WTC11 (cell line): ENCODE measurements around the gene RAB15.

Experiments used
- ATF2 ChIP-seq: sonication (generic); formaldehyde crosslinking; IDR thresholded peaks from 2 replicates; pipeline ENCODE4 v1.8.1; 2022; ENCODE audit warnings: low read depth, missing genetic modification reagents, borderline replicate concordance
- CREB1 ChIP-seq: sonication (generic); formaldehyde crosslinking; IDR thresholded peaks from 2 replicates; pipeline ENCODE4 v1.8.0; 2023; ENCODE audit warnings: mild to moderate bottlenecking, missing genetic modification reagents
- CTCF ChIP-seq: fragments of 200-600 bp; IDR thresholded peaks from 2 replicates; pipeline ENCODE4 v1.8.0; 2022; ENCODE audit warnings: antibody characterized with exemption
- IRF2 ChIP-seq: sonication (generic); formaldehyde crosslinking; IDR thresholded peaks from 2 replicates; pipeline ENCODE4 v1.8.0; 2022; ENCODE audit warnings: low read depth, missing genetic modification reagents, borderline replicate concordance
- MAX ChIP-seq: sonication (generic); formaldehyde crosslinking; IDR thresholded peaks from 2 replicates; pipeline ENCODE4 v1.8.0; 2022; ENCODE audit warnings: mild to moderate bottlenecking, missing genetic modification reagents
- NFYB ChIP-seq: sonication (generic); formaldehyde crosslinking; conservative IDR thresholded peaks from 2 replicates; pipeline ENCODE4 v1.8.0; 2022; ENCODE audit warnings: low read depth, missing genetic modification reagents
- TP53 ChIP-seq: sonication (generic); formaldehyde crosslinking; IDR thresholded peaks from 2 replicates; pipeline ENCODE4 v1.8.1; 2023; ENCODE audit warnings: mild to moderate bottlenecking, missing genetic modification reagents
- USF1 ChIP-seq: sonication (generic); formaldehyde crosslinking; IDR thresholded peaks from 2 replicates; pipeline ENCODE4 v1.8.0; 2022; ENCODE audit warnings: mild to moderate bottlenecking, missing genetic modification reagents
- ZNF396 ChIP-seq: fragments of 250-450 bp; sonication (Bioruptor Pico); IDR thresholded peaks from 2 replicates; pipeline ENCODE4 v1.8.0; 2021; ENCODE audit warnings: mild to moderate bottlenecking, moderate library complexity, borderline replicate concordance
- TF ChIP-seq, protein P1 (sequence below): sonication (generic); formaldehyde crosslinking; IDR thresholded peaks from 2 replicates; pipeline ENCODE4 v1.8.0; 2022; ENCODE audit warnings: mild to moderate bottlenecking, missing genetic modification reagents

- TF ChIP-seq CTCF, result no peak
- TF ChIP-seq CREB1 (CRISPR knock-in tag), result no peak
- TF ChIP-seq NFYB (CRISPR knock-in tag), result no peak
- TF ChIP-seq IRF2 (CRISPR knock-in tag), result no peak
- no peak for TF ChIP-seq MAX
- TF ChIP-seq ZNF396 (CRISPR knock-in tag), result no peak
- TF ChIP-seq USF1 (CRISPR knock-in tag), result no peak
- TF ChIP-seq ATF2 (CRISPR knock-in tag), result no peak
- TF ChIP-seq, protein P1, sequence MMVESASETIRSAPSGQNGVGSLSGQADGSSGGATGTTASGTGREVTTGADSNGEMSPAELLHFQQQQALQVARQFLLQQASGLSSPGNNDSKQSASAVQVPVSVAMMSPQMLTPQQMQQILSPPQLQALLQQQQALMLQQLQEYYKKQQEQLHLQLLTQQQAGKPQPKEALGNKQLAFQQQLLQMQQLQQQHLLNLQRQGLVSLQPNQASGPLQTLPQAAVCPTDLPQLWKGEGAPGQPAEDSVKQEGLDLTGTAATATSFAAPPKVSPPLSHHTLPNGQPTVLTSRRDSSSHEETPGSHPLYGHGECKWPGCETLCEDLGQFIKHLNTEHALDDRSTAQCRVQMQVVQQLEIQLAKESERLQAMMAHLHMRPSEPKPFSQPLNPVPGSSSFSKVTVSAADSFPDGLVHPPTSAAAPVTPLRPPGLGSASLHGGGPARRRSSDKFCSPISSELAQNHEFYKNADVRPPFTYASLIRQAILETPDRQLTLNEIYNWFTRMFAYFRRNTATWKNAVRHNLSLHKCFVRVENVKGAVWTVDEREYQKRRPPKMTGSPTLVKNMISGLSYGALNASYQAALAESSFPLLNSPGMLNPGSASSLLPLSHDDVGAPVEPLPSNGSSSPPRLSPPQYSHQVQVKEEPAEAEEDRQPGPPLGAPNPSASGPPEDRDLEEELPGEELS, result no peak
- no peak for TF ChIP-seq TP53 (CRISPR knock-in tag)
Observed at GRCh38 chr14:64912261-64912660, 59.9 kb downstream of the RAB15 start.
